GM12878 (cell line): ENCODE measurements around the gene KCNK7. TPM values are rescaled to one million over a fixed set of nuclear protein-coding genes. Genes with fewer than 3 reads are reported as not detected.

ENCODE experiments used
- CEBPB ChIP-seq, 2 experiments: fragments of 150-350 bp in 1 of 2; IDR thresholded peaks; 2 replicates each; pipeline ENCODE4 v1.6.1; 2012 to 2014; ENCODE audit warnings: low read depth in 2 of 2, low read length in 2 of 2, borderline replicate concordance in 1 of 2, inconsistent platforms in 1 of 2
- CEBPZ ChIP-seq: fragments of 150-350 bp; IDR thresholded peaks from 2 replicates; pipeline ENCODE4 v1.6.1; 2016; ENCODE audit warnings: low read depth, low read length
- CREM ChIP-seq: IDR thresholded peaks from 2 replicates; pipeline ENCODE4 v1.6.1; 2014; ENCODE audit warnings: antibody characterized with exemption, low read depth
- EP300 ChIP-seq, 2 experiments: fragments of 150-350 bp in 1 of 2; IDR thresholded peaks; 2 replicates each; pipeline ENCODE4 v1.6.1; 2011 to 2012; ENCODE audit warnings: low read depth in 2 of 2, low read length in 2 of 2, borderline replicate concordance in 1 of 2, improper control_type of control experiment in 1 of 2, inconsistent platforms in 1 of 2; ENCODE audit not compliant: control insufficient read depth in 1 of 2
- EZH2 ChIP-seq: IDR thresholded peaks from 2 replicates; pipeline ENCODE4 v1.6.1; 2012; ENCODE audit warnings: low read depth, mild to moderate bottlenecking, control low read depth, inconsistent platforms, low read length, borderline replicate concordance; ENCODE audit not compliant: control insufficient read depth
- GABPA ChIP-seq: IDR thresholded peaks from 2 replicates; pipeline ENCODE4 v1.6.1; 2014; ENCODE audit warnings: antibody characterized with exemption, low read depth, mild to moderate bottlenecking, inconsistent platforms
- IKZF1 ChIP-seq: fragments of 450-650 bp; conservative IDR thresholded peaks from 2 replicates; pipeline ENCODE4 v1.6.1; 2017; ENCODE audit warnings: antibody characterized with exemption, mild to moderate bottlenecking
- MLLT1 ChIP-seq: fragments of 450-650 bp; IDR thresholded peaks from 2 replicates; pipeline ENCODE4 v1.6.1; 2016; ENCODE audit warnings: mild to moderate bottlenecking
- NFYA ChIP-seq: IDR thresholded peaks from 2 replicates; pipeline ENCODE4 v1.6.1; 2011; ENCODE audit warnings: low read depth, mild to moderate bottlenecking, low read length, improper control_type of control experiment, borderline replicate concordance
- NR2C1 ChIP-seq: fragments of 450-650 bp; IDR thresholded peaks from 2 replicates; pipeline ENCODE4 v1.6.1; 2017; ENCODE audit warnings: antibody characterized with exemption, mild to moderate bottlenecking, moderate library complexity
- POLR2AphosphoS2 ChIP-seq: IDR thresholded peaks from 2 replicates; pipeline ENCODE4 v1.6.1; 2011; ENCODE audit warnings: low read depth, mild to moderate bottlenecking, low read length, improper control_type of control experiment, moderate library complexity
- REST ChIP-seq: IDR thresholded peaks from 2 replicates; pipeline ENCODE4 v1.6.1; 2012; ENCODE audit warnings: mild to moderate bottlenecking, low read depth, low read length
- SP1 ChIP-seq: IDR thresholded peaks from one replicate; pipeline ENCODE4 v1.6.1; 2011; ENCODE audit warnings: low read depth, low read length
- SPI1 ChIP-seq: IDR thresholded peaks from 2 replicates; pipeline ENCODE4 v1.6.1; 2011; ENCODE audit warnings: low read depth, mild to moderate bottlenecking, low read length, moderate library complexity, borderline replicate concordance; ENCODE audit not compliant: insufficient read depth
- STAT3 ChIP-seq: IDR thresholded peaks from 2 replicates; pipeline ENCODE4 v1.6.1; 2011; ENCODE audit warnings: low read depth, low read length, improper control_type of control experiment
- SUZ12 ChIP-seq: fragments of 200-600 bp; sonication (generic); IDR thresholded peaks from one replicate; pipeline ENCODE4 v1.6.1; 2018; ENCODE audit warnings: antibody characterized with exemption, mild to moderate bottlenecking; ENCODE audit not compliant: unreplicated experiment
- TCF7 ChIP-seq: IDR thresholded peaks from 2 replicates; pipeline ENCODE4 v1.6.1; 2014; ENCODE audit warnings: antibody characterized with exemption, borderline replicate concordance
- USF2 ChIP-seq: IDR thresholded peaks from 2 replicates; pipeline ENCODE4 v1.6.1; 2011; ENCODE audit warnings: low read depth, low read length, improper control_type of control experiment, borderline replicate concordance
- ZNF217 ChIP-seq: fragments of 450-650 bp; IDR thresholded peaks from 2 replicates; pipeline ENCODE4 v1.6.1; 2017; ENCODE audit warnings: antibody characterized with exemption, mild to moderate bottlenecking
- ZNF274 ChIP-seq: IDR thresholded peaks from one replicate; pipeline ENCODE4 v1.8.0; 2011; ENCODE audit not compliant: insufficient read length, insufficient read depth
- polyA plus RNA-seq, 11 experiments: library from polyadenylated mRNA; depleted of rRNA in 4 of 11; unstranded in 6 of 11; stranded (reverse) in 5 of 11; fragments of >200 nt; fragmentation: Nextera tagmentation in 4 of 11; fragmentation: Illumina TruSeq in 1 of 11; extraction: Ambion mirVana in 4 of 11; extraction: Trizol in 1 of 11; gene quantifications; 1 replicate in 1 of 11; 2 replicates in 10 of 11; pipeline versions ENCODE4 v1.2.1 to v1.2.3, GENCODE V29; 2011 to 2016; ENCODE audit warnings: inconsistent platforms in 2 of 11, missing spikeins in 2 of 11, low read depth in 1 of 11
- total RNA-seq, 4 experiments: library from RNA; depleted of rRNA in 3 of 4; stranded (reverse); fragments of >200 nt in 3 of 4; fragmentation: Illumina TruSeq in 1 of 4; extraction: Trizol in 1 of 4; gene quantifications; 2 replicates each; pipeline versions ENCODE4 v1.2.1 to v1.2.3, GENCODE V29; 2013 to 2021

KCNK7 gene
- total and polyA plus RNA-seq, 10 of the 15 experiments (the other 5 are each of a cell fraction or from before 2014, with no cell fraction given) = 0.11 to 0.54 (median 0.23) TPM; not detected in 7

GRCh38 chr11:65576867-65577755 lies 18.5 kb downstream of the KCNK7 start (continued):
- TF ChIP-seq TCF7 (no peak), CEBPZ (no peak), SP1 (no peak), CEBPB (IDR thresholded peaks at IDR 0.05; ENCODE audit: borderline replicate concordance in 1 of 2, low read depth in 2 of 2, low read length in 2 of 2) (no peak), IKZF1 (0 out of 2 replicates have a peak, but pooled peaks have one; percentile 15), USF2 (no peak), EP300 (IDR thresholded peaks at IDR 0.05; ENCODE audit: borderline replicate concordance in 1 of 2, control insufficient read depth in 1 of 2, low read depth in 2 of 2, low read length in 2 of 2) (no peak), NR2C1 (no peak), GABPA (no peak), REST (no peak), NFYA (no peak), MLLT1 (no peak), SUZ12 (no peak), EZH2 (no peak), CREM (no peak), ZNF274 (no peak), POLR2AphosphoS2 (no peak), STAT3 (no peak), ZNF217 (no peak), SPI1 (peak; percentile 74; the same call in 1 of the 2 replicates)
